HG03439 (cell line): ENCODE measurements around the gene ACOT9.
"Not testable (repeated sequence)": the region's sequence is repeated elsewhere in the genome, so short reads cannot be mapped to it uniquely, and the experiment has no call there.

Source experiments
- ATAC-seq: cut with Tn5 transposase; IDR thresholded peaks from one replicate; pipeline ENCODE4 v1.9.1; 2021; ENCODE audit warnings: mild to moderate bottlenecking, moderate library complexity; ENCODE audit not compliant: unreplicated experiment

The ACOT9 gene

DNA sequence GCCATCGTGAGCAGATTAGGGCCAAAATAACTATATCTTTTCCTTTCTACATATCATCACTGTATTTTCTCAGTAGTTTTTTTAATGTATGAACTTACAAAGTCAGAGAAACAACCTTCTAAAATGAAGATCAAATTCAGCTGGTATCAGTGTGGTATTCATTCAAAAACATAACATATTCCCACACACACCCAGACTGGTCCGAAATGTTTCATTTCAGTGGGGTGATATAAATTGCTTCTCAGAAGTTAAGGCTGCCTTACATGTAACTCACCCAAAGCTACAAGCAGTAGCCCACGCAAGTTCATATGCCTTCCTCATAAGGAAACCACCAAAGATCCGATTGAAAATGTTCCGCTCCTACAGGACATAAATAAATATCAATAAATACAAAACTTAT, 37.8 kb downstream of the ACOT9 start:
- ATAC-seq = no peak

GRCh38 chrX:23704673-23705206, 38.3 kb downstream of the ACOT9 start:
- ATAC-seq = no peak

DNA sequence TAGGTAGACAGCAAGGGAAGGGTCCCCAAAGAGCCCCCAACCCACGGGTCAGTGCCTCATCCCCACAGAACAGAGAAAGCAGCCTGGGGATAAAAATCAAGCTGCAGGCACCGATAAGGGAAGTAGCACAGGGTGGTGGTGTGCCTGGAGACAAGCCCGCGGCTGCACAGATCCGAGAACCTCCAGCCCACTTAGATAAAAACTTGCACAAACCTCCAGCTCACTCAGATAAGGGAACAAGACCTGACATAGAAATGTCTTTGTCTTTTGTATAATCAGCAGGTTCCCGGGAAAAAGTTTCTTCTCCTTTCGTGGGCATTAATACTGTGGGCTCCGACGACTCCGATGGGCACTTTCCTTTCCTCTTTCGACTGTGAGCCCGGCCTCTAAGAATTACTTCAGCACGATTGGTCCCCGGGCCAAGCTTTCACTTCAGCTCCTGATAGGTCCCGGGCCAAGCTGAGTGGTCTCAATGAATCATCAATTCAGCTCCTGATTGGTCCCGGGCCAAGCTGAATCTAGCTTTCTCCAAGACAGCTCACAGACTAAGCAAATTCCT, 43.4 kb downstream of the ACOT9 start:
- ATAC-seq = no peak

- no peak for ATAC-seq
Observed at GRCh38 chrX:23694606-23695005, 48.5 kb downstream of the ACOT9 start.

DNA sequence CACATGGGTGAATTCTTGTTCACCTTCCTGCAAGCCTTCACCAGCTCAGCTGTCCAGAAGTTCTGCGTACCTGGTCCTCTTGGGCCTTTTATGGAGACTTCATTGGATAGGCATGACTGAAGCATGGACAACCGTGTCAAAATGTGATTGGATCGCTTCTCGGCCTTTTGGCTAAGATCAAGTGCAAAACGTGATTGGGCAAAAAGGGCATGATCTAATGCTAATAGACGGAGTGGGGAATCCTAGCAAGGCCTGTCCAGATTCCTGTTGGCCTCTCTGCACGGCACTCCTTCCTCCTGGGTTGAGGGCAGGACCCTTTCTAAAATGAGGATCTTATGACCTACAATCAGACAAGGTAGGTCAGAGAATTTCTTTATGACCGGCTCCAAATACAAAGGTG, 50.9 kb downstream of the ACOT9 start:
- ATAC-seq = no peak

GRCh38 chrX:23676486-23676885, 66.6 kb downstream of the ACOT9 start:
- not testable (repeated sequence) for ATAC-seq

DNA sequence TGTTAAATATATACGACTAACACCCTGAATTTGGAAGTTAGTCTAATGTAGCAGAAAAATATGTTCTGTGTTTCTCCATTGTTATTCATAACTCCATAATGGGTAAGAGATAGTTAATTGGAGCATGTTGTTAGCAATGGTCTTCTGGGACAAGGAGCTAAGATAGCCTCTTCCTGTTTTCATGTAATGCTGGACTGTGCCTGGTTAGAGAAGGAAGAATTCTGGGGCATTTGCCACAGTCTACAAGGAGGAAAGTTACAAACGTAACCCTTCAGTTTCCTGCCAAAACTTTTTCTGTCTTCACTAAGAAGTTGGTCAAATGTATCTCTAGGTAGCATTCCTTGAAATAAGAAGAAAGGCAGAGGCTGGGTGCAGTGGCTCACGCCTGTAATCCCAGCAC, 70.0 kb downstream of the ACOT9 start:
- ATAC-seq = no peak

DNA sequence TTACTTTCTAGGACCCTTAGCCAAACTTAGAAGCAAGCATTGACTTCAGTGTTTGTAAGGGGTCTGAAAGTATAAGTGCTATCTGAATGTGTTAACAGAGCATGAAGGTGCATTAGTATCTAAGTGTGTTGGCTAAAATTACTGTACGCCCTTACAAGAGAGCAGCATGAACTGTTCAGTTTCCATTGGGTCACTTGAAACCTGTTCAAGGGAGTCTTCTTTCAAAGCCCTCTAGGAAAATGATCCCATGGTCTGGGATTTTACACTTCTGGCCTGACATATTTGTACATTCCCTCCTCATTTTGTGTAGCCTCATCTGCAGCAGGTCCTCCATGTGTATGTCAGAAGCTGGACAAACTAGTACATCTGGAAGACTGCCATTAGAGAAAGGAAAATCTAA, 72.5 kb downstream of the ACOT9 start:
- no peak for ATAC-seq

DNA sequence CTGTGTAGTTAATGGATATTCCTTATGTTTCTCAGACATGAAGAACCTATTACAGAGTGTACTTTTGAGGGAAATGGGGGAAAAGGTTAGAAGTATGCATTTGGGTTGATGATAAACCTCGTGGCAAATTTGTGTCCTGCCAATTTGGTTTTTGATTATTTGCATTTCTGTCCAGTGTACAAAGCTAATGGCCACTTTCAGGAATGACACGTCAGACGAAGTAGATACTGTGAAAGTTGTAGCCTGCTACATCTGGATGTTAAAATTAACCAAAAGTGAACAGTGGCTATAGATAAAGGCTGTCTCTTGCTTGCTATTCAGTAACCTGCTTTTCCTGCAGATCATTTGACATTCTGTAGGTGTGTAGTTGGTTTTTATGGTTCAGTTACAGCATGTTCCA, 74.7 kb downstream of the ACOT9 start:
- ATAC-seq = no peak

DNA sequence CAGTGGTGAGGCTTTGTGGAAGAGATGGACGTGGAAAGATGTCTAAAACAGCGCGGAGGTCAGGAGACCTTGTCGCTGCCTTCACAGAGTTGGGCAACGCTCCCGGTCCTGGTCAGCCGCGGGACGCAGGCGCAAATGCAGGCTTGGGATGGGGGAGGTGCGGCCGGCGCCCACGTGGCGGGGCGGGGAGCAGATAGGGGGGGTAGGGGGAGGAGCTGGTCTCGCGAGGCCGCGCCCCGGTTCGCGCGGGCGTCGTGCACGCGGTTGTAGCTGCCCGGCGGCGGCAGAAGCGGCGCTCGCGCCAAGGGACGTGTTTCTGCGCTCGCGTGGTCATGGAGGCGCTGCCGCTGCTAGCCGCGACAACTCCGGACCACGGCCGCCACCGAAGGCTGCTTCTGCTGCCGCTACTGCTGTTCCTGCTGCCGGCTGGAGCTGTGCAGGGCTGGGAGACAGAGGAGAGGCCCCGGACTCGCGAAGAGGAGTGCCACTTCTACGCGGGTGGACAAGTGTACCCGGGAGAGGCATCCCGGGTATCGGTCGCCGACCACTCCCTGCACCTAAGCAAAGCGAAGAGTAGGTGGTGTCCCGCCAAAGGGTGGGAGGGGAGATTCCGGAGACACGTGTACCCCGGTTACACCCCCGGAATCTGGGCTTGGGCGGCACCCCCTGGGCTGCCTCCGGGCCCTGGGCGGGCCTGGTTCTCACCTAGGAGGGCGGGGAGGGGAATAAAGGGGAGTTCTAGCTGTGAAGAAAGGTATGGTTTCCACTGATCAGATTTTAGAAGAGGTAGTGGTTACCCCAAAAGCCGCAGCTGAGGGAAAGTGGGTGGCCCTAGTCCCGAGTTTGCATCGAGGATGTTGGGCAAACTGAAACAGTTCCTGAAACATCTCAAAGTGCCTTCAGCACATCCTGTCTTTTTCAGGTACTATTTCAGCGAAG, 75.6 kb downstream of the ACOT9 start, which contains the start of gene PRDX4:
Gene PRDX4 (plus strand): TSS at position 255 of the 939 bp plus-strand sequence. CDS start 78 bp downstream, at position 333.
- peak; percentile 74 for ATAC-seq

DNA sequence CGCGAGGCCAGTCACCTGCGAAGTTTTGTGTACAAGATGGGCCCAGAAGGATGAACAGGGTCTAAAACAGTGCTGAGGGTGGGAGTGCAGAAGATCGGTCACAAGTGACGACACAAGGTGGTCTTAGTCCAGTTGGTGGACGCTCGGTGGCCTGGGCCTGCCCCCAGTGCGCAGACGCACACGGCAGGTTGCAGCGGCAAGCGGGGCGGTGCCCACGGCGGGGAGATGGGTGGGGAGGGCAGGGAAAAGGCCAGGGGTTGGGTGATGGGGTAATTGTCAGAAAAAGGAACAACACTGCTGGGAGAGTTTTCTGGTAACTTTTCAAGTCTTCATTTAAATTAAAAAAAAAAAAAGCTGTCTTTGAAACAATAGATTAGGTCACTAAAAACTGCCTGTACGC, 76.8 kb downstream of the ACOT9 start:
- ATAC-seq = no peak

GRCh38 chrX:23664496-23664895, 78.6 kb downstream of the ACOT9 start:
- ATAC-seq = no peak

DNA sequence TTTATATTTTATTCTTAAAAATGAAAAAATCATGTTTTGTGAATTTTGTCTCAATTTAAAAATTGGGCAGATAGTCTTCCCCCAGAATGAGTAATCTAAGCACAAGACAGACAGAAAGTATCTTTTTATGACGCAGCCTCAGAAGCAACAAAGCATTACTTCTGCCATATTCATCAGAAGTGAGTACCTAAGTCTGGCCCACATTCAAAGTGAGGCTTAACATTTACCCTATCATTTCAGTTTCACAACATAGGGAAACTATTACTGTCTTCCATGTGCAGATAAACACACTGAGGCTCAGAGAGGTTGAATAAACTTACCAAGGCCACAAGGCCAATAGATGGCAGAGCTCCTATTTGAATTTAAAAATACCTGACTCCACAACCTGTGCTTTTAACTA, 80.2 kb downstream of the ACOT9 start:
- ATAC-seq = no peak

GRCh38 chrX:23662187-23662586, 80.9 kb downstream of the ACOT9 start:
- no peak for ATAC-seq

DNA sequence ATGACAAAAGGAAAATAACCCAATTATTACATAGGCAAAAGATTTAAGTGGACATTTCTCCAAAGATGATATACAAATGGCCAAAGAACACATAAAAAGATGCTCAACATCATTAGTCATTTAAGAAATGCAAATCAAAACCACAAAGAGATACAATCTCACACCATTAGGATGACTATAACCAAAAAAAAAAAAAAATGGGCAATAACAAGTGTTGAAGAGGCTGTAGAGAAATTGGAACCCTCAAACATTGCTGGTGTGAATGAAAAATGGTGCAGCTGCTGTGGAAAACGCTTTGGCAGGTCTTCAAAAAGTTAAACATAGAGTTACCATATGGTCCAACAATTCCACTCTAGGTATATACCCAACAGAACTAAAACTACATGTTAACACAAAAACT, 81.4 kb downstream of the ACOT9 start:
- ATAC-seq = no peak

GRCh38 chrX:23660766-23661132, 82.3 kb downstream of the ACOT9 start:
- ATAC-seq = no peak

DNA sequence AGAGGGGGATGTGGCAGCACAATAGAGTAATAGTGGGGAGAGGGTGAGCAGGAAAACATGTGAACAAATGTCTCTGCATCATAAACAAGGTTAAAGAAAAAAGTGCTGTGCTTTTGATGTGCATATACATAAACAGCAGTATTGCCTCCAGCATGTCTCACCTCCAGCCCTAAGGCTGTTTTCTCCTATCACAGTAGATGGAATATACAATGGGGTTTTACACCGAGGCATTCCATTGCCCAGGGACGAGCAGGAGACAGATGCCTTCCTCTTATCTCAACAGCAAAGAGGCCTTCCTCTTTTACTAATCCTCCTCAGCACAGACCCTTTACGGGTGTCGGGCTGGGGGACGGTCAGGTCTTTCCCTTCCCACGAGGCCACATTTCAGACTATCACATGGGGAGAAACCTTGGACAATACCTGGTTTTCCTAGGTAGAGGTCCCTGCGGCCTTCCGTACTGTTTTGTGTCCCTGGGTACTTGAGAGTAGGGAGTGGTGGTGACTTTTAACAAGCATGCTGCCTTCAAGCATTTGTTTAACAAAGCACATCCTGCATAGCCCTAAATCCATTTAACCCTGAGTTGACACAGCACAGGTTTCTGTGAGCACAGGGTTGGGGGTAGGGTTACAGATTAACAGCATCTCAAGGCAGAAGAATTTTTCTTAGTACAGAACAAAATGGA, 82.9 kb downstream of the ACOT9 start:
- ATAC-seq = not testable (repeated sequence)

- ATAC-seq = no peak
Observed at GRCh38 chrX:23659339-23659738, 83.7 kb downstream of the ACOT9 start.

DNA sequence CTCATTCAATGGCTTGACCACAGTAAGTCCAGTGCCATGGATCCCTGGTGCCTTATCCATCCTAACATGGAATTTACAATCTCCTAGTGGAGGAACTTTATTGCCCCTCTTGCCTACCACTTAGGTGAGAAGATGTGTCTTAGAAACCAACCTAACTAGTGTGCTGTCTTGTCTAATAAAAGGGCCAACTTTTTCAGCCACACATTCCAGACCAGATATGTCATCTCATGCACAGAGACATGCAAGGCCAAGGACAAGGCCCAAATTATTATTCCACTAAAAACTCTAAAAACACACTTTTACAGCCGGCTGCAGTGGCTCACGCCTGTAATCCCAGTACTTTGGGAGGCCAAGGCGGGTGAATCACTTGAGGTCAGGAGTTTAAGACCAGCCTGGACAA, 86.4 kb downstream of the ACOT9 start:
- ATAC-seq = no peak

DNA sequence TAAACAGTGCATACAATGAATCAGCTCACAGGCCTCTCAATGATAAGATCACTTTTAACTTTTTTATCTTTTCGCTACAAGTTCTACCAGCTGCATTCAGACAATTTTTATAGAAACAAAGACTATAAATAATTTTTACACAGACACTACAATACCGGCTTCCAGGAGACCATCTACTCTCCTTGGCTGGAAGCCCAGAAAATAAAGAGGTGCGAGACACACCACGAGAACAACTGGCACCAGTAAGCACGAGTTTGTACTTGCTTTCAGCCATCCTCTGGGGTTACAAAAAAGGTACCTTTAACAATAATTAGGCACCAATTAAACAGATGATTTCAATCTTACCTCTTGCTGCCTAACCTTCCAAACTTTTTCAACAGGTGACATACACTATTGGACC, 87.0 kb downstream of the ACOT9 start:
- no peak for ATAC-seq
